GM12801 (cell line): ENCODE data around the gene CDK9.

ENCODE experiments used
- TF ChIP-seq, protein P1 (sequence below): IDR thresholded peaks from one replicate; pipeline ENCODE4 v1.5.1; 2011; ENCODE audit warnings: control low read depth; ENCODE audit not compliant: insufficient read length; ENCODE audit errors: extremely low read depth

CDK9 gene

DNA sequence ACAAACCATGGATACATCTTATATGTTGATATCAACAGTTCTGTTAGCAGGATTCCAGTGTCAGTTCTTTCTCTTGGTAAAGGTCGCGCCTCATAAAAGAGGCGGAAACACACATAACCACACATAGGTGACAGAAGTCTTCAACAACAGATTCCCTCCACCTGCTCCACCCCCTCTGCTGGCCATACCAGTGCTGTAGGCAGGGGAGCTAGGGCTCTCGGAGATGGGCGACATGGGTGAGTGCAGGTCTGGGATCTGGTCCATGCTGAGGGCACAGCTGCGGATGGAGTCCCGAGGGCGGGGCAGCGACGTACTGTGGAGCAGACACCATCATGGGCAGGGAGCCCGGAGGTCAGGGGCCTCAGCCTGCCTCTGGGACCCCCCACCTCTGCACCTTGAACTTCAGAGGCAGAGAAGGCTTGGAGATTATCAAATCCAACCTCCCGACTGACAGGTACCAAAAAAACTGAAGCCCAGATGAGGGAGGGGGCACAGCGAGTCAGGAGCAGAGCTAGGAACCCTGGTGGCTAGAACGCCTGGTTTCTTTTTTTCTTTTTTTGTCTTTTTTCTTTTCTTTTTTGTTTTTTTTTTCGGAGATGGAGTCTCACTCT, 38.8 kb upstream of the CDK9 start:
- TF ChIP-seq, protein P1, sequence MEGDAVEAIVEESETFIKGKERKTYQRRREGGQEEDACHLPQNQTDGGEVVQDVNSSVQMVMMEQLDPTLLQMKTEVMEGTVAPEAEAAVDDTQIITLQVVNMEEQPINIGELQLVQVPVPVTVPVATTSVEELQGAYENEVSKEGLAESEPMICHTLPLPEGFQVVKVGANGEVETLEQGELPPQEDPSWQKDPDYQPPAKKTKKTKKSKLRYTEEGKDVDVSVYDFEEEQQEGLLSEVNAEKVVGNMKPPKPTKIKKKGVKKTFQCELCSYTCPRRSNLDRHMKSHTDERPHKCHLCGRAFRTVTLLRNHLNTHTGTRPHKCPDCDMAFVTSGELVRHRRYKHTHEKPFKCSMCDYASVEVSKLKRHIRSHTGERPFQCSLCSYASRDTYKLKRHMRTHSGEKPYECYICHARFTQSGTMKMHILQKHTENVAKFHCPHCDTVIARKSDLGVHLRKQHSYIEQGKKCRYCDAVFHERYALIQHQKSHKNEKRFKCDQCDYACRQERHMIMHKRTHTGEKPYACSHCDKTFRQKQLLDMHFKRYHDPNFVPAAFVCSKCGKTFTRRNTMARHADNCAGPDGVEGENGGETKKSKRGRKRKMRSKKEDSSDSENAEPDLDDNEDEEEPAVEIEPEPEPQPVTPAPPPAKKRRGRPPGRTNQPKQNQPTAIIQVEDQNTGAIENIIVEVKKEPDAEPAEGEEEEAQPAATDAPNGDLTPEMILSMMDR: no peak

- TF ChIP-seq, protein P1: no peak
Measured at GRCh38 chr9:127749090-127749787, 36.6 kb upstream of the CDK9 start.

DNA sequence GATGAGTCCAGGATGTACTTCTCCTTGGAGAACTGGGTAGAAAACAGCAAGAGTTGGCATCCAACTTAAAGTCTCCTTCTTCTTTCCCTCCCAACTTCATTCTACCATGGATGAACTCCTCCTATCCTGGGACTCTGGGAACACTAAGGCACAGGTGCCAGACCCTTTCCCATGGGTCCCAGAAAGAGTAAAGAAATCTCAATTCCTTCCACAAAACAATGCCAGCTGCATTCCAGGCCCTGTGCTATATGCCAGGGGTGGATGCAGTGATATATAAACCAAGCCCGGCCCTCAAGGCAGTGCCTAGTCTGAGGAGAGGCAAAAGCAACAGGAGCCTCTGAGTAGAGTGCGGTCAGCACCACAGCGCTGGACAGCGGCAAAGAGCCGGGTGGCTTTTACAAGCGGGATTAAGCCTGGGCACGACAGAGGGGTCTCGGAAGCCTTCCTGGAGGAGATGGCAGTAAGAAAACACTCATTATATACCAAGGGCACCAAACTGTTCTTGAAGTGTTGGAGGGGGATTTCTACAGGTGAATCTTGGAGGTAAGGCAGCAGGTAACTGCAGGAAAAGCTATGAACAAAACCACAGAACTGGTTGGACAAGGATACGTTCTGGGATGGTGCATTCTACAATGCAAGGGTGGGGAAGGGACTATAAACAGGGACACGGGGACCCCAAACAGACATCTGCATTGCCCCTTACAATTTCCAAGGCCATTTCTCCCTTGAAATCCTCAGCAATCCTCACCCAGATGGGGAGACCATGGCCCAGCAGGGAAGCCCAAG, 34.4 kb upstream of the CDK9 start:
- TF ChIP-seq, protein P1: no peak

DNA sequence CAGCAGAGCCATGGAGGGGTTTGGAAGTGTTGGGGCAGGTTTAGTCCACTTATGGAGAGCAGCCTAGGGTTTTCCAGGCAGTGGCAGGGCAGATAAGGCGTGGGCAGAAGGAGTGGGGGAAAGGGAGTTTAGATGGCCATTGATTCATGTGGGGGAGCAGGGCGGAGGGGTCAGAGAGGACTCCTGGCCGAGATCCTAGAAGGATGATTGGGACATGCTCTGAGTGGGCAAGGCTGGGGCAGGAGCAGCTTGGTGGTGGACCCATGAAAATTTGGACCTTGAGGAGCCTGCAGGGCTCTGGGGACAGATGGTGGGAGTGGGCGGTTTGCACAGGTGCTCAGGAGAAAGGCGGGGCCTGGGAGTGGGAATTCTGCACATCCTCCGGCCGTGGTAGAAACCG, 32.7 kb upstream of the CDK9 start:
- TF ChIP-seq, protein P1: no peak

GRCh38 chr9:127753622-127754021, 32.2 kb upstream of the CDK9 start:
- TF ChIP-seq, protein P1: no peak

- TF ChIP-seq, protein P1: no peak
Measured at GRCh38 chr9:127754099-127755060, 31.5 kb upstream of the CDK9 start.
